G401 (cell line): ENCODE measurements around the gene PVALB. TPM values are rescaled to one million over a fixed set of nuclear protein-coding genes. Genes with fewer than 3 reads are reported as not detected.

ENCODE experiments used
- DNase-seq: peaks from one replicate; pipeline ENCODE4 v3.0.0-alpha.2; 2015; ENCODE audit warnings: low spot score
- in situ Hi-C: cut with HindIII; loops from 2 replicates; pipeline ENCODE4 v1.10.0; 2016; ENCODE audit warnings: low sequenced_read_pairs, mixed read lengths
- total RNA-seq: library from RNA; depleted of rRNA; stranded (reverse); fragments of >200 nt; shearing (Covaris generic); gene quantifications from 2 replicates; pipeline ENCODE4 v1.2.3, GENCODE V29; 2014

The PVALB gene
- total RNA-seq, 1 experiment from 2014 or later: not detected

GRCh38 chr22:36850682-36851081 lies 33.8 kb upstream of the PVALB start:
- in situ Hi-C loops: no loop called here
- no peak for DNase-seq

GRCh38 chr22:36850056-36850455 lies 33.2 kb upstream of the PVALB start:
- no peak for DNase-seq
- in situ Hi-C loops: no loop called here

GRCh38 chr22:36846949-36847348 lies 30.1 kb upstream of the PVALB start:
- DNase-seq: peak; percentile 16
- in situ Hi-C loops: no loop called here

GRCh38 chr22:36846271-36846670 lies 29.4 kb upstream of the PVALB start:
- DNase-seq: no peak
- in situ Hi-C loops: no loop called here

- in situ Hi-C loops: no loop called here
- DNase-seq: no peak
Observed at GRCh38 chr22:36840106-36840505, 23.3 kb upstream of the PVALB start.

GRCh38 chr22:36839356-36840073 lies 22.7 kb upstream of the PVALB start:
- DNase-seq: no peak
- in situ Hi-C loops: loop anchor here (5.0 kb wide), 1 partner anchor 62 kb away; the partner anchor contains the start of gene IFT27

- in situ Hi-C loops: loop anchor here (5.0 kb wide), 1 partner anchor 61 kb away; the partner anchor contains the start of gene IFT27
- no peak for DNase-seq
Observed at GRCh38 chr22:36838119-36839030, 21.5 kb upstream of the PVALB start.

- in situ Hi-C loops: loop anchor here (5.0 kb wide), 1 partner anchor 59 kb away; the partner anchor contains the start of gene IFT27
- no peak for DNase-seq
Observed at GRCh38 chr22:36835903-36836302, 19.1 kb upstream of the PVALB start.

GRCh38 chr22:36833073-36833472 lies 16.2 kb upstream of the PVALB start:
- in situ Hi-C loops: no loop called here
- no peak for DNase-seq

- DNase-seq: no peak
- in situ Hi-C loops: no loop called here
Observed at GRCh38 chr22:36831717-36832116, 14.9 kb upstream of the PVALB start.

GRCh38 chr22:36831206-36831605 lies 14.4 kb upstream of the PVALB start:
- in situ Hi-C loops: no loop called here
- no peak for DNase-seq

GRCh38 chr22:36830601-36831000 lies 13.8 kb upstream of the PVALB start:
- in situ Hi-C loops: no loop called here
- DNase-seq: no peak

- no peak for DNase-seq
- in situ Hi-C loops: no loop called here
Observed at GRCh38 chr22:36829370-36830002, 12.7 kb upstream of the PVALB start.

- in situ Hi-C loops: no loop called here
- DNase-seq: no peak
Observed at GRCh38 chr22:36828815-36829214, 12.0 kb upstream of the PVALB start.

GRCh38 chr22:36826262-36826661 lies 9.4 kb upstream of the PVALB start:
- in situ Hi-C loops: no loop called here
- no peak for DNase-seq

GRCh38 chr22:36824655-36825054 lies 7.8 kb upstream of the PVALB start:
- in situ Hi-C loops: no loop called here

GRCh38 chr22:36823186-36823839 lies 6.5 kb upstream of the PVALB start:
- DNase-seq: no peak
- in situ Hi-C loops: no loop called here

More at GRCh38 chr22:36824655-36825054, 7.8 kb upstream of the PVALB start:
- DNase-seq: no peak

- DNase-seq: no peak
- in situ Hi-C loops: no loop called here
Observed at GRCh38 chr22:36822581-36822980, 5.7 kb upstream of the PVALB start.

GRCh38 chr22:36819112-36819511 lies 2.3 kb upstream of the PVALB start:
- no peak for DNase-seq
- in situ Hi-C loops: no loop called here
